AG09309 (cell line): ENCODE measurements around the gene KLK1.
"Not testable (repeated sequence)": the region's sequence is repeated elsewhere in the genome, so short reads cannot be mapped to it uniquely, and the experiment has no call there.

Experiments
- DNase-seq: peaks from one replicate; pipeline ENCODE4 v3.0.0-alpha.2; 2010; ENCODE audit warnings: low read depth
- H3K4me3 ChIP-seq: 2 replicates; pipeline ENCODE4 v1.5.1; 2011; ENCODE audit warnings: mild to moderate bottlenecking, low read depth, low read length, moderate library complexity; ENCODE audit not compliant: control insufficient read depth
- TF ChIP-seq, protein P1 (sequence below): IDR thresholded peaks from 2 replicates; pipeline ENCODE4 v1.5.1; 2011; ENCODE audit warnings: mild to moderate bottlenecking, low read depth, low read length, inconsistent platforms; ENCODE audit not compliant: insufficient read depth, control insufficient read depth; ENCODE audit errors: missing control alignments

The KLK1 gene

DNA sequence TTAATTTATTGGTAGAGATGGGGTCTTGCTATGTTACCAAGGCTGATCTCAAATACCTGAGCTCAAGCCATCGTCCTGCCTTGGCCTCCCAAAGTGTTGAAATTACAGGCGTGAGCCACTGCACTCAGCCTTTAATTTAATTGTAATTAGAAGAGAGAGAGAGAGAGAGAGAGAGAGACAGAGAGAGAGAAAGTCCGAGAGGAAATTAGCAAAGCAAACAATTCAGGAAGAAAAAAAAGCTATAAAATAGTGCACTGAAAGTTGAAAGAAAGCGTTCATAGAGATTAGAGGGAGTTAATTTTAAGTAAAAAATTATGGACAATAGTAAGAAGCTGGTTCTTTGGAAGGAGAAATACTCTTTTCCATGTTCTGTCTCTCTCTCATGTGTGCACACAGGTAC, 46.3 kb downstream of the KLK1 start:
- TF ChIP-seq, protein P1, sequence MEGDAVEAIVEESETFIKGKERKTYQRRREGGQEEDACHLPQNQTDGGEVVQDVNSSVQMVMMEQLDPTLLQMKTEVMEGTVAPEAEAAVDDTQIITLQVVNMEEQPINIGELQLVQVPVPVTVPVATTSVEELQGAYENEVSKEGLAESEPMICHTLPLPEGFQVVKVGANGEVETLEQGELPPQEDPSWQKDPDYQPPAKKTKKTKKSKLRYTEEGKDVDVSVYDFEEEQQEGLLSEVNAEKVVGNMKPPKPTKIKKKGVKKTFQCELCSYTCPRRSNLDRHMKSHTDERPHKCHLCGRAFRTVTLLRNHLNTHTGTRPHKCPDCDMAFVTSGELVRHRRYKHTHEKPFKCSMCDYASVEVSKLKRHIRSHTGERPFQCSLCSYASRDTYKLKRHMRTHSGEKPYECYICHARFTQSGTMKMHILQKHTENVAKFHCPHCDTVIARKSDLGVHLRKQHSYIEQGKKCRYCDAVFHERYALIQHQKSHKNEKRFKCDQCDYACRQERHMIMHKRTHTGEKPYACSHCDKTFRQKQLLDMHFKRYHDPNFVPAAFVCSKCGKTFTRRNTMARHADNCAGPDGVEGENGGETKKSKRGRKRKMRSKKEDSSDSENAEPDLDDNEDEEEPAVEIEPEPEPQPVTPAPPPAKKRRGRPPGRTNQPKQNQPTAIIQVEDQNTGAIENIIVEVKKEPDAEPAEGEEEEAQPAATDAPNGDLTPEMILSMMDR: no peak
- no peak for DNase-seq
- H3K4me3 ChIP-seq: no peak overlapping the region

DNA sequence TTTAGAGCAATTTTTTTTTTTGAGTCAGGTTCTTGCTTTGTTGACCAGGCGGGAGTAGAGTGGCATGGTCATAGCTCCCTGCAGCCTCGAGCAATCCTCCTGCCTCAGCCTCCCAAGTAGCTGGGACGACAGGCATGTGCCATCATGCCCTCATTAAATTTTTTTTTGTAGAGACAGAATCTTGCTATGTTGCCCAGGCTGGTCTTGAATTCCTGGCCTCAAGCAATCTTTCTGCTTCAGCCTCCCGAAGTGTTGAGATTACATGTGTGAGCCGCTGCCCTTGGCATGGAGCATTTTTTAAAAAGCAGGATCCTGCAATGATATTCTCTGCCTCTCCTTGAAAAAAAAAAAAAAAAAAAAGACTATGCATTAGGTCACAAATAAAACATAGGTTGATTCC, 47.5 kb downstream of the KLK1 start:
- TF ChIP-seq, protein P1: no peak
- no peak for DNase-seq
- no peak overlapping the region for H3K4me3 ChIP-seq

DNA sequence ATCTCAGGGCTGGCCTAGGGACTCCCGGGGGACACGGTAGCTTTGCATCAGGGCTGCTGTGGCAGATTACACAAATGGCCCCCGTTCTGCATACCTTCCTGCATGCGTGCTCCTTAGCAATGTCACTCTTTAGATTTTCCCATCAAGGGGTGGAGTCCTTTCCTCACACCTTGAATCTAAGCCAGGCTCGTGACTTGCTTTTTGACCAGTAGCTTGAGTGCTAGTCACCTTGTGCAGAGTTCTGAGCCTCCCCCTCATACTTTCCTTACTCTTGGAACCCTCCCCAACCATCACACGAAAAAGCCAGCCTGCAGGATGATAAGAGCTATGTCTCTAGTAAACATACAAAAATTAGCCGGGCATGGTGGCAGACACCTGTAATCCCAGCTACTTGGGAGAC, 50.1 kb downstream of the KLK1 start:
- not testable (repeated sequence) for DNase-seq

DNA sequence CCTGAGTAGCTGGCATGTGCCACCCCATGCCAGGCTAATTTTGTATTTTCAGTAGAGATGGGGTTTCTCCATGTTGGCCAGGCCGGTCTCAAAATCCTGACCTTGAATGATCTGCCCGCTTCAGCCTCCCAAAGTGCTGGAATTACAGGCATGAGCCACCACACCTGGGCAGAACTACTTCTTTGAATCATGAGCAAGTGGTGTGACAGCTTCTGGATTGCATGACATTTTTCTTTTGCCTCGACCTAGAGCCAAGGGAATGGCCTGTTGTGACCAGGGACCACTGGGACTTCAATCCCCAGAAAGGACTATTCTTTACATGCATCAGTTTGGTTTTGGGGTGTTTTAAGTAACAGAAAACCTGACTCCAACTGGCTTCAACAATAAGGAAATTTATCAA, 50.7 kb downstream of the KLK1 start:
- DNase-seq, H3K4me3 ChIP-seq: not testable (repeated sequence)

More for the DNA sequence above, 50.1 kb downstream of the KLK1 start:
- not testable (repeated sequence) for H3K4me3 ChIP-seq

DNA sequence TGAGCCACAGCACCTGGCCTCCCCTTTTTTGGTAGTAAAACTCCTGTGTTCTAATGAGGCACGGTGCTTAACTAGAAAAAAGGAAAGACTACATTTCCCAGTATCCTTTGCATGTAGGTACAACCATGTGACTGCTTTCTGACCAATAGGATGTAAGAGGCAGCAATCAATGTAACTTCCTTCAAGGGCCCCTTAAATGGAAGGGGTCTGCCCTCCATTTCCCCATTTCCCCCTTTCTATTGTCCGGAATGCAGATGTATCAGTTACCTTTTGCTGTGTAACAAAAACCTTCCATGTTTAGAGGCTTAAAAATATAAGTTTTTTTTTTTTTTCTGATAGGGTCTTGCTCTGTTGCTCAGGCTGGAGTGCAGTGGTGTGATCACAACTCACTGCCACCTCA, 51.1 kb downstream of the KLK1 start:
- no peak for DNase-seq
- TF ChIP-seq, protein P1: no peak
- no peak overlapping the region for H3K4me3 ChIP-seq

DNA sequence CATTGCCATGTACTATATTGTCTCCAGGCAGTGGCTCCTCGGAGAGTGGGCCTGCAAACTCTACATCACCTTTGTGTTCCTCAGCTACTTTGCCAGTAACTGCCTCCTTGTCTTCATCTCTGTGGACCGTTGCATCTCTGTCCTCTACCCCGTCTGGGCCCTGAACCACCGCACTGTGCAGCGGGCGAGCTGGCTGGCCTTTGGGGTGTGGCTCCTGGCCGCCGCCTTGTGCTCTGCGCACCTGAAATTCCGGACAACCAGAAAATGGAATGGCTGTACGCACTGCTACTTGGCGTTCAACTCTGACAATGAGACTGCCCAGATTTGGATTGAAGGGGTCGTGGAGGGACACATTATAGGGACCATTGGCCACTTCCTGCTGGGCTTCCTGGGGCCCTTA, 52.7 kb downstream of the KLK1 start:
- TF ChIP-seq, protein P1: no peak
- no peak for DNase-seq
- no peak overlapping the region for H3K4me3 ChIP-seq

DNA sequence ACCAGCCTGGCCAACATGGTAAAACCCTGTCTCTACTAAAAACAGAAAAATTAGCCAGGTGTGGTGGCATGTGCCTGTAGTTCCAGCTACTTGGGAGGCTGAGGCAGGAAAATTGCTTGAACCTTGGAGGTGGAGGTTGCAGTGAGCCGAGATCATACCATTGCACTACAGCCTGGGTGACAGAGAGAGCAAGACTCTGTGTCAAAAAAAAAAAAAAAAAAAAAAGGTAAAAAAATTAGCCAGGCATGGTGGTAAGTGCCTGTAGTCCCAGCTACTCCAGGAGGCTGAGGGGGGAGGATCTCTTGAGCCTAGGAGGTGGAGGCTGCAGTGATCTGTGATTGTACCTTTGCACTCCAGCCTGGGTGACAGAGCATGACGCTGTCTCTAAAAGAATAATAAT, 53.4 kb downstream of the KLK1 start, which contains the start of gene GPR32:
Gene GPR32, plus strand, starts transcription at position 301 of the 400 bp plus-strand sequence. CDS start 137 bp downstream, outside the sequence.
- not testable (repeated sequence) for H3K4me3 ChIP-seq, DNase-seq
